GM23338 (cell line): Measurements from ENCODE around the gene CTNNA1. TPM values are rescaled to one million over a fixed set of nuclear protein-coding genes. Genes with fewer than 3 reads are reported as not detected.

Experiments used
- CREB1 ChIP-seq: fragments of 250-450 bp; sonication (Bioruptor Pico); IDR thresholded peaks from 2 replicates; pipeline ENCODE4 v1.5.0; 2020; ENCODE audit warnings: low read depth, mild to moderate bottlenecking, moderate library complexity
- CTCF ChIP-seq, 2 experiments: fragments of 200-600 bp in 1 of 2; sonication (generic) in 1 of 2; conservative IDR thresholded peaks; 2 replicates each; pipeline versions ENCODE4 v1.5.1 to v1.6.1; 2016 to 2017; ENCODE audit warnings: antibody characterized with exemption in 2 of 2, low read depth in 2 of 2, mild to moderate bottlenecking in 2 of 2, moderate library complexity in 1 of 2
- EZH2 ChIP-seq: fragments of 200-600 bp; sonication (generic); IDR thresholded peaks from one replicate; pipeline ENCODE4 v1.8.0; 2017; ENCODE audit warnings: antibody characterized with exemption, mild to moderate bottlenecking, low read depth; ENCODE audit not compliant: unreplicated experiment
- EZH2phosphoT487 ChIP-seq: fragments of 200-600 bp; sonication (generic); IDR thresholded peaks from one replicate; pipeline ENCODE4 v1.8.1; 2018; ENCODE audit warnings: antibody characterized with exemption; ENCODE audit not compliant: unreplicated experiment
- POLR2AphosphoS5 ChIP-seq: IDR thresholded peaks from 2 replicates; pipeline ENCODE4 v1.6.1; 2016; ENCODE audit warnings: antibody characterized with exemption, low read depth
- ZNF331 ChIP-seq: fragments of 250-450 bp; sonication (Bioruptor Pico); IDR thresholded peaks from 2 replicates; pipeline ENCODE4 v1.5.0; 2020; ENCODE audit warnings: low read depth, mild to moderate bottlenecking, moderate library complexity
- ZNF462 ChIP-seq: fragments of 250-450 bp; sonication (Bioruptor Pico); IDR thresholded peaks from 2 replicates; pipeline ENCODE4 v1.5.0; 2020; ENCODE audit warnings: mild to moderate bottlenecking, moderate library complexity
- polyA plus RNA-seq: library from polyadenylated mRNA; unstranded; fragments of >200 nt; fragmentation: Nextera tagmentation; extraction: Ambion mirVana; gene quantifications from 2 replicates; pipeline ENCODE4 v1.2.1, GENCODE V29; 2016
- total RNA-seq: library from RNA; depleted of rRNA; stranded (reverse); fragments of >200 nt; shearing (Covaris generic); gene quantifications from 2 replicates; pipeline ENCODE4 v1.2.3, GENCODE V29; 2014

CTNNA1 gene
- total and polyA plus RNA-seq, 2 experiments from 2014 or later = 111 to 348 TPM

GRCh38 chr5:138753794-138754698 is 821 bp downstream of the CTNNA1 start (continued):
- TF ChIP-seq CTCF (conservative IDR thresholded peaks at IDR 0.05; ENCODE audit: low read depth in 2 of 2) (no peak), CREB1 (CRISPR knock-in tag) (no peak), EZH2phosphoT487 (no peak), POLR2AphosphoS5 (no peak), EZH2 (no peak), ZNF462 (CRISPR knock-in tag) (no peak), ZNF331 (CRISPR knock-in tag) (no peak)
